Spleen (tissue), 11 donors: ENCODE data around the gene PNPLA3. TPM values are rescaled to one million over a fixed set of nuclear protein-coding genes. Genes with fewer than 3 reads are reported as not detected.
A peak's percentile ranks its signal among the peaks of the same experiment; 100 is the strongest.

Experiments
- DNase-seq: peaks from one replicate; pipeline ENCODE4 v3.0.0-alpha.2; 2020
- H3K27ac ChIP-seq, 8 donors: fragments of 200-600 bp; sonication (generic) in 7 of 8; 1 replicate in 4 of 8; 2 replicates in 4 of 8; pipeline versions ENCODE4 v1.5.0 to v1.8.0; 2016 to 2021; ENCODE audit warnings: inconsistent platforms in 4 of 8, mild to moderate bottlenecking in 4 of 8, moderate library complexity in 1 of 8
- H3K27me3 ChIP-seq, 7 donors: fragments of 200-600 bp; sonication (generic) in 6 of 7; replicated peaks in 1 of 7; 1 replicate in 4 of 7; 2 replicates in 3 of 7; pipeline versions ENCODE4 v1.5.0 to v1.8.0; 2016 to 2021; ENCODE audit warnings: inconsistent platforms in 3 of 7, mild to moderate bottlenecking in 1 of 7
- H3K36me3 ChIP-seq, 6 donors: fragments of 200-600 bp; sonication (generic) in 5 of 6; 1 replicate in 4 of 6; 2 replicates in 2 of 6; pipeline versions ENCODE4 v1.5.0 to v1.8.0; 2016 to 2021; ENCODE audit warnings: inconsistent platforms in 2 of 6
- H3K4me1 ChIP-seq, 6 donors: fragments of 200-600 bp; sonication (generic) in 5 of 6; 1 replicate in 3 of 6; 2 replicates in 3 of 6; pipeline versions ENCODE4 v1.5.0 to v1.8.0; 2016 to 2021; ENCODE audit warnings: inconsistent platforms in 3 of 6
- H3K4me3 ChIP-seq, 8 donors: fragments of 200-600 bp; sonication (generic) in 7 of 8; 1 replicate in 4 of 8; 2 replicates in 4 of 8; pipeline versions ENCODE4 v1.5.0 to v1.8.0; 2016 to 2021; ENCODE audit warnings: inconsistent platforms in 4 of 8, mild to moderate bottlenecking in 4 of 8, moderate library complexity in 2 of 8
- H3K9me3 ChIP-seq, 8 donors: fragments of 200-600 bp; sonication (generic) in 7 of 8; 1 replicate in 4 of 8; 2 replicates in 4 of 8; pipeline versions ENCODE4 v1.5.0 to v1.8.0; 2016 to 2021; ENCODE audit warnings: inconsistent platforms in 4 of 8
- POLR2A ChIP-seq, 3 donors: fragments of 450-650 bp; IDR thresholded peaks; one replicate each; pipeline ENCODE4 v1.5.1; 2017; ENCODE audit warnings: antibody characterized with exemption in 3 of 3, mild to moderate bottlenecking in 1 of 3
- POLR2AphosphoS5 ChIP-seq, 3 donors: sonication (generic); formaldehyde crosslinking; IDR thresholded peaks; one replicate each; pipeline ENCODE4 v1.5.1; 2017; ENCODE audit warnings: antibody characterized with exemption in 3 of 3
- whole genome bisulfite sequencing, 5 donors: extraction: QIAGEN DNeasy Blood & Tissue Kit in 3 of 5; methylation state at CpG; one replicate each; pipeline versions ENCODE4 v1.1.5 to v1.1.7; 2013 to 2018; 5-methylcytosine and 5-hydroxymethylcytosine counted together
- intact Hi-C: fragments of 100-400 bp; cut with DNase I; formaldehyde crosslinking; loops from one replicate; pipeline ENCODE4 v1.15.0; 2023; ENCODE audit warnings: low total_unique reads
- polyA plus RNA-seq, 3 donors: library from polyadenylated mRNA; stranded (reverse); fragments of 200-250 nt; gene quantifications; one replicate each; pipeline ENCODE4 v1.2.1, GENCODE V29; 2013
- total RNA-seq, 7 donors: library from RNA; depleted of rRNA in 3 of 7; stranded (reverse); fragments of >200 nt in 3 of 7; fragmentation: NEBNext Ultra II Directional in 4 of 7; extraction: Animal tissue kit (Norgen Biotek cat#: 25700) in 4 of 7; gene quantifications; one replicate each; pipeline versions ENCODE4 v1.1.0 to v1.2.1, GENCODE V29; 2016 to 2021
- TF ChIP-seq, protein P1 (sequence below), 11 experiments: fragments of 200-600 bp in 7 of 11; fragments of 450-650 bp in 4 of 11; sonication (generic) in 4 of 11; IDR thresholded peaks in 8 of 11; conservative IDR thresholded peaks in 3 of 11; 1 replicate in 7 of 11; 2 replicates in 4 of 11; pipeline versions ENCODE4 v1.4.0 to v1.8.0; 2016 to 2021; ENCODE audit warnings: antibody characterized with exemption in 11 of 11, inconsistent platforms in 4 of 11, mild to moderate bottlenecking in 1 of 11
- donor health status: healthy with polysubstance abuse.
- donor health status: DM: no; HTN: no; CAD: no; lungs with moderate emphysema.
- donor health status: DM: no; HTN: no; CAD: no.
- donor health status: Bipolar disorder and iron deficiency.
- donor health status: healthy.
- donor health status: DM: no; HTN: no; CAD: no.
- donor health status: DM: yes; HTN: yes; CAD: no.

PNPLA3 gene
- total and polyA plus RNA-seq, 10 donors: 0.21 to 2.7 (median 1.2) TPM; not detected in 2

DNA sequence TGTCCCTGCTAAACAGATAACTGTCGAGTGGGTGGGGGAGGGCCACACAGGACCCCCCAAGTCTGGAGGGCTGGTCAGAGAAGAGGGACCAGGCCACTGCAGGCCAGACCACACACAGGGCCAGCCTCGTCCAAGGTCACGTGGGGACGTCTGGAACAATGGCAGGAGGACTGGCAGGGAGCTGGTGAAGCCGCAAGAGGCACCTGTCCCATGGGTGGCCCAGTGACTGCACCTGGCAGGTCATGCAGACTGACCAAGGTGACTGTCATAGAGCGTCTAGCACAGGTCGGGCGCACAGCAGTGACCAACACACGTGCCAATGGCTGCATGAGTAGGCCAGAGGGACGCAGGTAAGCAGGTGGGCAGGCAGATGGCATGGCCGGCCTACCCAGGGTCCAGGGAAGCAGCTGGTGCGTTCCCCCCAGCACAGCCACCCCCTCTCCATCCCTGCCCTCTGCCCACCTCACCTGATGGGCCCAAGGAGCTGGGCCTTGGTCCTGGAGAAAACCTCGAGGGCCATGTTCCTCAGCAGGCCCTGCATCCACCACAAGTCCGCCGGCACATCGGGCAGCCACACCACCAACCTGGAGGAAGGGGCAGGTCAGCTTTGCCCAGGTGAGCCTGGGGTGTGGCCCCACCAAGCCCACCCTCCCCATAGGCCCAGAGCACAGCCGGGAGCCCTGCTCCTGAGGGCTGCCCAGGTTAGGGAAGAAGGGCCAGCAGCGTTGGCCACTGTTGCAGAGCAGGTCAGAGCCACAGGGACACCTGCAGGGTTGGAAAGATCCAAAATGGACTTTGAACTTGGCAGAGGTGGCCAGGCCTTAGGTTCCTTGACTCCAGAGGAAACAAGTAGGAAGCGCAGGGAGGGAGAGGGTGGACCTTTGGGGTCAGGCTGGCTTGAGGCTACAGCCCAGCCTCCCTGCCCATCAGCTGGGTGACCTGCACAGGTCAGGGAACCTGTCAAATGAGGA is 42.2 kb upstream of the PNPLA3 start:
- Histone ChIP-seq H3K27ac (no peak overlapping the region), H3K4me3 (no peak overlapping the region), H3K4me1 (peaks cover 0 to 10% (median 6%) of the 10 kb centered on the region in 6 donors), H3K36me3 (no peaks in the 10 kb centered on the region), H3K9me3 (no peaks in the 10 kb centered on the region), H3K27me3 (peaks cover 0 to 90% (median 6%) of the 10 kb centered on the region in 7 donors)
- WGBS, 5 donors: 78 to 88% (median 81%) methylated on average over 6 to 19 of the region's 19 CpGs
- peak; percentile 66 for DNase-seq
- no peak for TF ChIP-seq POLR2A (IDR thresholded peaks at IDR 0.05)
- TF ChIP-seq POLR2AphosphoS5 (IDR thresholded peaks at IDR 0.05): no peak
- TF ChIP-seq, protein P1, sequence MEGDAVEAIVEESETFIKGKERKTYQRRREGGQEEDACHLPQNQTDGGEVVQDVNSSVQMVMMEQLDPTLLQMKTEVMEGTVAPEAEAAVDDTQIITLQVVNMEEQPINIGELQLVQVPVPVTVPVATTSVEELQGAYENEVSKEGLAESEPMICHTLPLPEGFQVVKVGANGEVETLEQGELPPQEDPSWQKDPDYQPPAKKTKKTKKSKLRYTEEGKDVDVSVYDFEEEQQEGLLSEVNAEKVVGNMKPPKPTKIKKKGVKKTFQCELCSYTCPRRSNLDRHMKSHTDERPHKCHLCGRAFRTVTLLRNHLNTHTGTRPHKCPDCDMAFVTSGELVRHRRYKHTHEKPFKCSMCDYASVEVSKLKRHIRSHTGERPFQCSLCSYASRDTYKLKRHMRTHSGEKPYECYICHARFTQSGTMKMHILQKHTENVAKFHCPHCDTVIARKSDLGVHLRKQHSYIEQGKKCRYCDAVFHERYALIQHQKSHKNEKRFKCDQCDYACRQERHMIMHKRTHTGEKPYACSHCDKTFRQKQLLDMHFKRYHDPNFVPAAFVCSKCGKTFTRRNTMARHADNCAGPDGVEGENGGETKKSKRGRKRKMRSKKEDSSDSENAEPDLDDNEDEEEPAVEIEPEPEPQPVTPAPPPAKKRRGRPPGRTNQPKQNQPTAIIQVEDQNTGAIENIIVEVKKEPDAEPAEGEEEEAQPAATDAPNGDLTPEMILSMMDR (IDR thresholded peaks at IDR 0.05 in 8 of 11, conservative IDR thresholded peaks at IDR 0.05 in 3 of 11): no peak
- intact Hi-C loops: loop anchor here (10.0 kb wide), 1 partner anchor 487 kb away; no protein-coding TSS in a partner anchor

DNA sequence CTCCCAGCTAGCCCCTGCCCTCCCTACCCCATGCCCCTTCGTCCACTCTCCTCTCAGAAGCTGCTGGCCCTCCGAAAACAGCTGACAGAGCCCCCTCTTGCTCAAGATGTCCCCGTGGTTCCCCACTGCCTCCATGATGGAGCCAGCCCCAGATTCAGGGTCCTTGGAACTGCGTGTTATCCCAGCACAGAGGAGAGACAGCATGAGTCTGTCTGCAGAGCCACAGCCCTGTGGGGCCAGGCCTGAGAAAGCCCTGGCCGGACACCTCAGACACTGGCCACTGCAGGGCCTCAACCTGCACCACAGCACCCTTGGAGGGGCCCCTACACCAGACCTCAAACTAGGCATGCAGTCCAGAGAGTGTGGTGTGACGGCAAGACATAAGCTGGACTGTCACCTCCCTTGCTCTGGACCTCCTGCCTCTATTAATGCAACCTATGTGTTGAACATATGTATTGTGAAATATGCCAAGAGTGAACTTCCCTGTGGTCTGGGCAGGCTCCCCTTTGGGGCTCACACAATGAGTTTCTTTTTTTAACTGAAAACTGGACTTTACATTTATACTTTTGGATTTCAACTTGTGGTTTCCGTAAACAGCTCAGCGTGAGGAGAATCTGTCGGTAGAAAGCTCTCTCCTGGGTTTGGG is 41.4 kb upstream of the PNPLA3 start:
- Histone ChIP-seq H3K27me3 (peaks cover 0 to 89% (median 6%) of the 10 kb centered on the region in 7 donors), H3K36me3 (no peaks in the 10 kb centered on the region), H3K9me3 (no peaks in the 10 kb centered on the region), H3K4me1 (peaks cover 0 to 10% (median 6%) of the 10 kb centered on the region in 6 donors), H3K27ac (no peak overlapping the region), H3K4me3 (no peak overlapping the region)
- intact Hi-C loops: loop anchor here (10.0 kb wide), 1 partner anchor 487 kb away; no protein-coding TSS in a partner anchor
- TF ChIP-seq, protein P1 (IDR thresholded peaks at IDR 0.05 in 8 of 11, conservative IDR thresholded peaks at IDR 0.05 in 3 of 11): no peak
- TF ChIP-seq POLR2AphosphoS5 (IDR thresholded peaks at IDR 0.05): no peak
- no peak for TF ChIP-seq POLR2A (IDR thresholded peaks at IDR 0.05)
- peak; percentile 35 for DNase-seq
- WGBS, 5 donors: 77 to 91% (median 79%) methylated on average over 7 to 9 of the region's 9 CpGs

DNA sequence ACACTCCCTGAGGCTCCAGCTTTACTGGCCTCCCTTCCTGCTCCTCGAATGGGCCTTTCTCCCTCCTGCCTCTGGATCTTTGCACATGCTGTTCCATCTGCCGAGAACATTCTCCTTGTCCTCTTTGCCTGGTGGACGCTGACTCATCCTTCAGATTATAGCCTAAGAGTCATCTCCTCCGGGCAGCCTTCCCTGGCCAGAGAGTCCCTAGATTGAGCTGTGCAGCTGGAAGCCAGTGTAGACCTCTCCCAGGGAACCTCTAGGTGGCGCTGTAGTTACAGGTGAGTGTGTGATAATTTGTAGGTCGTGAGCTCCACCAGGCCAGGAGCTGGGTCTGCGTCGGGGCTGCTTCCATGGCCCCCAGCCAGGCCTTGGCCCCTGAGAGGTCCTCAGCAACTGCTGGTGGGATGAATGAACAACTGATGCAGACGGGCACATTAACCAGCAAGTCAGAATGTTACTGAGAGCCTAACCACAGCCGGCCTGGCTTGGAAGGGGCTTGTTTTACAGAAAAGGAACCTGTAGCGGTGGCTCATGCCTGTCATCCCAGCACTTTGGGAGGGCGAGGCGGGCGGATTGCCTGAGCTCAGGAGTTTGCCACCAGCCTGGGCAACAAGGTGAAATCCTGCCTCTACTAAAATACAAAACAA is 40.5 kb upstream of the PNPLA3 start:
- H3K27ac ChIP-seq: no peak overlapping the region
- peaks cover 0 to 89% (median 6%) of the 10 kb centered on the region in 7 donors for H3K27me3 ChIP-seq
- 34 to 44% (median 39%) methylated on average over 13 to 14 of the region's 14 CpGs for WGBS, 5 donors
- H3K4me3 ChIP-seq: no peak overlapping the region
- peaks cover 0 to 10% (median 6%) of the 10 kb centered on the region in 6 donors for H3K4me1 ChIP-seq
- TF ChIP-seq POLR2A (IDR thresholded peaks at IDR 0.05) (no peak), POLR2AphosphoS5 (IDR thresholded peaks at IDR 0.05) (no peak)
- TF ChIP-seq, protein P1 (IDR thresholded peaks at IDR 0.05 in 8 of 11, conservative IDR thresholded peaks at IDR 0.05 in 3 of 11): peak in 7 of 11 experiments; percentile 24 to 64 (median 53)
- H3K9me3 ChIP-seq: no peaks in the 10 kb centered on the region
- intact Hi-C loops: loop anchor here (10.0 kb wide), 1 partner anchor 488 kb away; no protein-coding TSS in a partner anchor
- no peaks in the 10 kb centered on the region for H3K36me3 ChIP-seq
- peak; percentile 56 for DNase-seq
